Epithelial cell of esophagus (primary cell): ENCODE data around the gene ELMO1.
A peak's percentile ranks its signal among the peaks of the same experiment; 100 is the strongest.

Experiments used
- DNase-seq: peaks from one replicate; pipeline ENCODE4 v3.0.0; 2010; ENCODE audit warnings: low read depth
- H3K4me3 ChIP-seq: 2 replicates; pipeline ENCODE4 v1.5.1; 2011; ENCODE audit warnings: mild to moderate bottlenecking, low read length, control low read depth
- TF ChIP-seq, protein P1 (sequence below): IDR thresholded peaks from 2 replicates; pipeline ENCODE4 v1.5.1; 2011; ENCODE audit warnings: low read depth, mild to moderate bottlenecking, low read length, control low read depth, inconsistent platforms; ENCODE audit not compliant: insufficient read depth; ENCODE audit errors: missing control alignments

Gene ELMO1

GRCh38 chr7:36821617-36822016 lies 627.0 kb downstream of the ELMO1 start:
- H3K4me3 ChIP-seq, result no peak overlapping the region
- TF ChIP-seq, protein P1, sequence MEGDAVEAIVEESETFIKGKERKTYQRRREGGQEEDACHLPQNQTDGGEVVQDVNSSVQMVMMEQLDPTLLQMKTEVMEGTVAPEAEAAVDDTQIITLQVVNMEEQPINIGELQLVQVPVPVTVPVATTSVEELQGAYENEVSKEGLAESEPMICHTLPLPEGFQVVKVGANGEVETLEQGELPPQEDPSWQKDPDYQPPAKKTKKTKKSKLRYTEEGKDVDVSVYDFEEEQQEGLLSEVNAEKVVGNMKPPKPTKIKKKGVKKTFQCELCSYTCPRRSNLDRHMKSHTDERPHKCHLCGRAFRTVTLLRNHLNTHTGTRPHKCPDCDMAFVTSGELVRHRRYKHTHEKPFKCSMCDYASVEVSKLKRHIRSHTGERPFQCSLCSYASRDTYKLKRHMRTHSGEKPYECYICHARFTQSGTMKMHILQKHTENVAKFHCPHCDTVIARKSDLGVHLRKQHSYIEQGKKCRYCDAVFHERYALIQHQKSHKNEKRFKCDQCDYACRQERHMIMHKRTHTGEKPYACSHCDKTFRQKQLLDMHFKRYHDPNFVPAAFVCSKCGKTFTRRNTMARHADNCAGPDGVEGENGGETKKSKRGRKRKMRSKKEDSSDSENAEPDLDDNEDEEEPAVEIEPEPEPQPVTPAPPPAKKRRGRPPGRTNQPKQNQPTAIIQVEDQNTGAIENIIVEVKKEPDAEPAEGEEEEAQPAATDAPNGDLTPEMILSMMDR, result no peak
- no peak for DNase-seq

- H3K4me3 ChIP-seq, result no peak overlapping the region
- TF ChIP-seq, protein P1, result no peak
Observed at GRCh38 chr7:36820527-36821170, 628.0 kb downstream of the ELMO1 start.

GRCh38 chr7:36819639-36820038 lies 629.0 kb downstream of the ELMO1 start:
- DNase-seq, result no peak
- TF ChIP-seq, protein P1, result no peak
- no peak overlapping the region for H3K4me3 ChIP-seq

More at GRCh38 chr7:36820527-36821170, 628.0 kb downstream of the ELMO1 start:
- peak; percentile 93 for DNase-seq

GRCh38 chr7:36814311-36814710 lies 634.4 kb downstream of the ELMO1 start:
- DNase-seq, result no peak
- H3K4me3 ChIP-seq, result no peak overlapping the region
- TF ChIP-seq, protein P1, result no peak

GRCh38 chr7:36811807-36812206 lies 636.9 kb downstream of the ELMO1 start:
- TF ChIP-seq, protein P1, result no peak
- no peak for DNase-seq
- H3K4me3 ChIP-seq, result no peak overlapping the region

DNA sequence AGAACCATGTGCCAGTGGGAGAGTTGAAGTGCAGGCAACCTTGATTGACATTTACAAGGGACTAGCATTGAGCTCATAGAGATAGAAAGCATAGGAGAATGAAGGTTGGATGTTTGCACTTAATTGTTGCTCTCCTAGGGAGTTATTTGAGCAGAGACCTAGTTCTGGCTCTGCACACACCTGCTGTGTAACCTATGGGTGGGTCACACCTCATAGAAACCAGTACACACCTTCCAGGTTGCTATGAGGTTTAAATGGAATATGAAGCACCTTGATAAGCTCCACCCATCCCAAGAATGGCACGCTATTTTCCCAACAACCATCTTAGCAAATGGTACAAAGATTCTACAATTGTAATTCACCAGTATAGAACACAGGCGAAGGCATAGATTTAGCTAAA lies 638.2 kb downstream of the ELMO1 start:
- H3K4me3 ChIP-seq, result no peak overlapping the region
- no peak for DNase-seq
- TF ChIP-seq, protein P1, result no peak

- TF ChIP-seq, protein P1, result no peak
- no peak overlapping the region for H3K4me3 ChIP-seq
- no peak for DNase-seq
Observed at GRCh38 chr7:36810032-36810431, 638.6 kb downstream of the ELMO1 start.
